GM18868 (cell line): ENCODE results near the gene TEPSIN.
"Not testable (repeated sequence)": the region's sequence is repeated elsewhere in the genome, so short reads cannot be mapped to it uniquely, and the experiment has no call there.

Experiments used
- ATAC-seq: cut with Tn5 transposase; IDR thresholded peaks from one replicate; pipeline ENCODE4 v1.9.1; 2021; ENCODE audit warnings: mild to moderate bottlenecking, moderate library complexity; ENCODE audit not compliant: unreplicated experiment

The TEPSIN gene

DNA sequence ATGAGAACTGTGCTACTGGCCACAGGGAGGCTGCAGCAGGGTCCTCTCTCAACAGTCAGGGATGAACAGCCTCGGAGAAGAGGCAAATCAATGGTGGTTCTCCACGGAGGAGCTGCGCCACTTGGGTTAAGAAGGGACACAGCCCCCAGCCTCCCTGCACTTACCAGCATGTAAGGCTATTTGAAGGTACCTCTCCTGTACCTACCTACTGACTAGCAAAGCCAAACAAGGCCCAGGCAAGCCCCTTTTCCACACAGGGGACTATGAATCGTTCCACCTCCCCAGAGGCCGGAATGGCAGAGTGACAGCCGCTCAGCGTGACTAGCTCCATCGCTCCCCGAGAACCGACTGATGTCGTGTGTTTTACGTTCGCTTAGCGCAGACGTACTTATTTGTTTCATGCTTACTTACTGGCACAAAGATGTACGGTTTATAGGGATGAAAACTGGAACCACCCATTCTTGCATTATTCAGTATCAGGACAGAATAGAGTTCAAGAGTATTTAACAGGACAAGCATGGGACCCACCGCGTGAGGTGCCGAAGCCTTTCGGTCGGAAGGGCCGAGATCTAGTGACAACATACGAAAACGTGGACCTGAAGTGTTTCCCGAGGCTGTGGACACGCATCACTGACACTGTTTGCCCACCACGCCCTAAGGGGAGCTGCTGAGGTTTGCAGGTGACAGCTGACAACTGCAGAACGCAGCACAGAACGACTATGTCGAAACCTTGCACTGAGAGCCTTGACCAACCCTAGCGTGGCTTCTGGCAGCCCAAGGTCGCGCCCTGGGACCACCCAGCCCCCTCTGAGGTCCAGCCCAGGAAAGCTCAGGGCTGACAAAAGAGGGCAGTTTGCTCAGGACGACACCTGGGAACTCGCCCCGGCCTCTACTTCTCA lies 1.0 kb downstream of the TEPSIN start:
- no peak for ATAC-seq

DNA sequence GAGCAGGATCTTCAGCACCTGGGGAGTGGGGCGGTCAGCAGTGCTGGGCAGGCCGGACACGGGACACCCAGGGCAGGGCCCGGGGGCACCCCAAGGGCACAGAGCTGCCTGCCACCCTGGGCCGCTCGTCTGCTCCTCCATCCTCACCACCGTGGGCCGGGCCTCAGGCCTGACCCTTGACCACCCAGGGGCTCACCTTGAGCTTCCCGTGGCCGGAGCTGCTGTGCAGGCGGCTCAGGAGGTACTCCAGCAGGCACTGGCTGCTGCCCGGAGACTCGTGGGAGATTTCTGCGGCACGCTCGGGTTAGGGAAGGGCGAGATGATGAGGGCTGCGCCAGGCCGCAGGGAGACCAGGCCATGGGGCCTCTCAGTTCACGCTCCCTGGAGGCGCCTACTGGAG lies 2.1 kb downstream of the TEPSIN start:
- no peak for ATAC-seq

- ATAC-seq, result no peak
These were observed 2.8 kb downstream of the TEPSIN start for GRCh38 chr17:81235822-81236740.

DNA sequence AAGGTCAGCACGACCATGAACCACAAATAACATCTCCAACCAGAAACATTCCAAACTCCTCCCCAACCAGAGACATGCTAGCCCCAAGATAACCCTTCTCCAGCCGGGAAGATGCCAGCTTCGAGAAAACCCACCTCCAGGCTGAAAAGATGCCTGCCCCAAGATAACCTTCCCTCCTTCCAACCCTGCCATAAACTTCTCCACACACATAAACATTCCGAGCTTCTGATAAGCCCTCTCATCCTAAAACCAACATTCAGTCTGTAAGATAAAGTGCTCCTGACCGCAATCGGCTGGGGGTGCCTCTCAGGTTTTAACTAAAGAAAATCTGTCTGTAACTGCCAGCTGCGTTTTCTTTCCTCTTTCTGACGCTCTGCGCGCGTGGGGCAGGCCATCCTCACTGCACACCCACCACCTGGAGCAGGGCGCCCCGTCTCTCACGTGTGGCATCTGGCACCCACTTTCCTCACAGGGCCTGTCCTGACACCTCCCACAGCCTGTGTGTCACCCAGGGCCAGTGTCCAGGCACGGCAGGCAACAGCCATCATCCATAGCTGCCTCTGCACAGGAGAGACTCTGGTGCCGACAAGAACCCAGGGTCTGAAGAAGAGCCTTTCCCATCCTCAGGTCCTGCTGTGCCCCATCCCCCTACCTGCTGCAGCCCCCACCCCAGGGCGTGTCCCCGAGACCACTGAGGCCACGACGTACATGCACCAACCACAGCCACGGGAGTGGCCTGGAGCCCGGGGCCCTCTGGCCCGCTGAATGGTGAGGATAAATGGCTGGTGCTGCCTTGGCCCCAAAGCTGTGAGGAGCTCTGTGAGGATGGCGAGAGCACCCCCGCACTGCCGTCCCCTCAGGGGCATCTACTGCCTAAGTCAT lies 3.7 kb downstream of the TEPSIN start:
- ATAC-seq, result no peak

DNA sequence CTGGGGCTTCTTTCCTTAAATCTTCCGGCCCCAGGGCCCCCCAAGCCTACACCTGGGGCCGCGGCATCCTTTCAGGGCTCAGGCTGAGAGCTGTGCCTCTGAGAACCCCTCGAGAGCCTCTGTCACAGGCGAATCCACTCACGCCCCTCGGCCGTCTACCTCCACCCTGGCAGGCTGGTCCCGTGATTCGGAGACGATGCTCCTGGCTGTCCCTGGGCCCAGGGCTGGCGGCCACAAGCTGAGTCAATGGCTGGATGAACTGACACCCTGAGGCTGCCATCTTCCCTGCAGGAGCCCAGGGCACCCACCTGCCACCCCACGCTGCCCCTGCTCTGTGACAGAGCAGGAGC lies 4.4 kb downstream of the TEPSIN start:
- ATAC-seq, result no peak

- no peak for ATAC-seq
These were observed 4.9 kb downstream of the TEPSIN start for GRCh38 chr17:81233811-81234505.

DNA sequence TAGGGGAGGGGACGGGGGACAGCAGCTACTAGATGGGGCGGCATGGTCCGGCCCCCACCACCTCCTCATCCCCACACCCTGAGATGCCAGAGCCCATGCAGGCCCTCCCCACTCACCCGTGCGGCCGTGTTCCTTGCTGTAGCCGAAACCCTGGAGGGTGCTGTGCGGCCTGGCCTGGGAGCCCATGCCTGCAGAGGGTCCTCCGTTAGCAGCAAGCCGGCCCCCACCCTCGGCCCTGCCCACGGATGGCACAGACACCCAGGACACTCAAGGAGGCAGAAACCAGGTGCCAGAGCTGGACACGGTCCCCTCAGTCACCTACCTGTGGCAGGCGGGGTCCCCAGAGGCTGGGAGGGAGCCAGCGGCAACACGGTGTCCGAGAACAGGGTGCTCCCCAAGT lies 5.5 kb downstream of the TEPSIN start:
- no peak for ATAC-seq

DNA sequence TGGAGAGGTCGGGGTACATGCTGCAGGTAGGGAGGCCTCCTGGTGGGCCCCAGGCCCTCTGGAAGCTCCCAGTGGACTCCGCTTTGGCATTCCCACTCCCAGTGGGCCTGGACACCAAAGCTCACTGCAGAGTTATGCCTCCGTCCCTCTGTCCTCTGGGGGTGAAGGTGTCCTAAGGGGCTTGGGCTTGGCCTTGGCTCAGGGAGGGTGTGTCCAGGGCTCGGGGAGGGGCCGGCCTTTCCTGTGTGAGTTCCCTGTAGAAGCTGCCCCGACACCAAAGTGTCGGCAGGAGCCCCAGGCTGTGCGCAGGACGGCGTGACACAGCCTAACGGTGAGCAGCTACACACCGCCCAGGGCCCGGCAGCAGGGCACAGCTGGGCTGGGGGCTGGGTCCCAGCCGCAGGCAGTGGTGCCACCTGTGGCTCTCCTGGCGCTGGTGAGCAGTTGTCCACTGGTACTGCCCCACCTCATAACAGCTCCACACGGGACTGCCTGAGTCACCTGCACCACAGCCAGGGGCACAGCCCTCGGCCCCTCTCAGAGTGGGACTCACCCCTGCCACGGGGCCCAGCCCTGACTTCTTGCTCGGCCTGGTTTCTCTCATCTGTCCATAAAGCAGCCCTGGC lies 6.1 kb downstream of the TEPSIN start:
- ATAC-seq, result no peak

- ATAC-seq, result no peak
These were observed 6.9 kb downstream of the TEPSIN start for GRCh38 chr17:81231766-81232581.

- no peak for ATAC-seq
These were observed 7.7 kb downstream of the TEPSIN start for GRCh38 chr17:81231121-81231645.

DNA sequence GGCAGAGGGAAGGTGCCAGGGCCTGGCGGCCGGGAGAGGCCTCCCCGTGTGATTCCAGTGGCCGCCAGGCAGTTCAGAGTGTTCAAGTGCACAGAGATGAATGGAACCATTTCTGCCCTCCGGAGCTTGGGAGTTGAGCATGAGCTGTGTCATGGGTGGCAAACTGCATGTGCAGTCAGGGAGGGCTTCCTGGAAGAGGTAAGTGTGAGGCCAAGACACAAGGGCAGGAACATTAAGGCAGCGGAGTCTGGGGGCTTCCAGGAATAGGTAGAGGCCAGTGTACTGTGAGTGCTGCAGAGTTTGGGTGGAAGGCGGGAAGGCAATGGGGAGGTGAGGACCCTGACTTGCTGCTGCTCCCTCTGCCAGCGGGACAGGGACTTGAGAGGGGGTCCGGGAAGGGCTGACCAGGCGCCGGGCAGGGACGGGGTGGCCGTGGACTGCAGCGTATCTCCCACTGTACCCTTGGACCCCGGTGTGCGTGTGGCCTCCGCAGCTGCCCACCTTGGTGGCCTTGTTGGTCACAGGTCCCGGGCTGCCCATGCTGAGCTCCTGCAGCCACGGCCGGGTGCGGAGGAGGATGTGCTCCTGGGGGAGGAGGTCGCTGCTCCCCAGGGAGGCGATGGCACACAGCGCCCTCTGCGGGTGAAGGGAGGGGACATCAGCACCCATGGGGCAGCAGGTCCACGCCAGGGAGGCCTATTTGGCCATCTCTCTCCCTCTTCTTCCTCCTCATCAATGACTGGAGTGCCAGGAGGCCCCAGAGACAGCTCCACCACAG lies 8.6 kb downstream of the TEPSIN start:
- ATAC-seq, result no peak

- ATAC-seq, result no peak
These were observed 9.3 kb downstream of the TEPSIN start for GRCh38 chr17:81229666-81229920.

- no peak for ATAC-seq
These were observed 9.8 kb downstream of the TEPSIN start for GRCh38 chr17:81228834-81229665.

- no peak for ATAC-seq
These were observed 10.4 kb downstream of the TEPSIN start for GRCh38 chr17:81228420-81228819.

GRCh38 chr17:81227630-81228029 lies 11.2 kb downstream of the TEPSIN start:
- not testable (repeated sequence) for ATAC-seq

GRCh38 chr17:81223762-81224130 lies 15.1 kb downstream of the TEPSIN start:
- no peak for ATAC-seq
